ENCODE results near the gene ELP2. TPM values are rescaled to one million over a fixed set of nuclear protein-coding genes. Genes with fewer than 3 reads are reported as not detected.

ELP2 gene
- total and polyA plus RNA-seq, 2 experiments from 2014 or later = 54.3 to 63.8 TPM

DNA sequence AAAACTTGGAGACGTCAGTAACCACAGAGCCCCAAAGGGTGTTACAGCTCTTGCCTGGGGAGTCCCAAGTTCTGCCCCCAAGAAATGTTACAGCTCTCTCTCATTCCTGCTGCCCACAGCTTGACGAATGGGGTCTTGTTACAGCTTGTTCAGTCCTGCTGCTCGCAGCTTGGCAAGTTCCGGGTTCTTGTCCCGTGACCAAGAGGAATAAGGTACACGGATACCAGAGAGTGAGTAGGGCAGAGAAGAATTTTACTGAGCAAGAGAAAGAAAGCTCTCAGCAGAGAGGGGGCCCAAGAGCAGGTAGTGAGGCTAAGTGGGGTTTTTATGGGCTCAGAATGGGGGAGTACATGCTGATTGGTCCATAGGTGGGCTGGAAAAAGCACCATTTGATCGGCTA is 27.8 kb upstream of the ELP2 start:
- Histone ChIP-seq H3K27me3 (no peaks in the 10 kb centered on the region), H3K4me3 (no peak overlapping the region), H3K9me2 (replicated peaks; ENCODE audit: insufficient read depth) (no peaks in the 10 kb centered on the region), H3K4me2 (no peak overlapping the region), H3K36me3 (replicated peaks; ENCODE audit: insufficient read depth, low read depth) (no peaks in the 10 kb centered on the region), H3K4me1 (ENCODE audit: insufficient read depth) (no peaks in the 10 kb centered on the region), H3K9me3 (ENCODE audit: low read depth) (no peaks in the 10 kb centered on the region), H3K79me2 (no peaks in the 10 kb centered on the region), H4K20me1 (ENCODE audit: insufficient read depth, poor library complexity, severe bottlenecking) (no peaks in the 10 kb centered on the region), H3K27ac (no peak overlapping the region), H2AFZ (no peak overlapping the region)
- 89% methylated on average over 7 of the region's 7 CpGs for WGBS (ENCODE audit: low lambda C conversion rate, missing lambda C conversion rate)
- TF ChIP-seq, protein P1, sequence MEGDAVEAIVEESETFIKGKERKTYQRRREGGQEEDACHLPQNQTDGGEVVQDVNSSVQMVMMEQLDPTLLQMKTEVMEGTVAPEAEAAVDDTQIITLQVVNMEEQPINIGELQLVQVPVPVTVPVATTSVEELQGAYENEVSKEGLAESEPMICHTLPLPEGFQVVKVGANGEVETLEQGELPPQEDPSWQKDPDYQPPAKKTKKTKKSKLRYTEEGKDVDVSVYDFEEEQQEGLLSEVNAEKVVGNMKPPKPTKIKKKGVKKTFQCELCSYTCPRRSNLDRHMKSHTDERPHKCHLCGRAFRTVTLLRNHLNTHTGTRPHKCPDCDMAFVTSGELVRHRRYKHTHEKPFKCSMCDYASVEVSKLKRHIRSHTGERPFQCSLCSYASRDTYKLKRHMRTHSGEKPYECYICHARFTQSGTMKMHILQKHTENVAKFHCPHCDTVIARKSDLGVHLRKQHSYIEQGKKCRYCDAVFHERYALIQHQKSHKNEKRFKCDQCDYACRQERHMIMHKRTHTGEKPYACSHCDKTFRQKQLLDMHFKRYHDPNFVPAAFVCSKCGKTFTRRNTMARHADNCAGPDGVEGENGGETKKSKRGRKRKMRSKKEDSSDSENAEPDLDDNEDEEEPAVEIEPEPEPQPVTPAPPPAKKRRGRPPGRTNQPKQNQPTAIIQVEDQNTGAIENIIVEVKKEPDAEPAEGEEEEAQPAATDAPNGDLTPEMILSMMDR (IDR thresholded peaks at IDR 0.05; ENCODE audit: poor library complexity) = no peak
- TF ChIP-seq EZH2phosphoT487 (IDR thresholded peaks at IDR 0.05; ENCODE audit: low read depth, severe bottlenecking, unreplicated experiment) = no peak
- no peak for TF ChIP-seq EZH2 (IDR thresholded peaks at IDR 0.05; ENCODE audit: borderline replicate concordance)
- DNase-seq (ENCODE audit: low spot score) = no peak

DNA sequence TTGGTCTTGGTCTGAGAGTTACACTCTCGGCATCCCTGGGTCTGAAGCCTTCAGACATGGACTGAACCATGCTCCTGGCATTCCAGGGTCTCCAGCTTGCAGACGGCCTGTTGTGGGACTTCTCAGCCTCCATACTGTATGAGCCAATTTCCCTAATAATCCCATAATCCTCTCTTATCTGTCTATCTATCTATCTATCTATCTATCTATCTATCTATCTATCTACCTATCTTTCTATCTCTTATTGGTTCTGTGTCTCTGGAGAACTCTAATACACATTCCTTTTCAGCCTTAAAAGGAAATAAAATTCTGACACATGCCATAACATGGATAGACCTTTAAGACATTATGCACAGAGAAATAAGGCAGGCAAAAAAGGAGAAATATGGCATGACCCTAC is 24.9 kb upstream of the ELP2 start:
- WGBS (ENCODE audit: low lambda C conversion rate, missing lambda C conversion rate) = 79% methylated on average over 2 of the region's 2 CpGs
- no peaks in the 10 kb centered on the region for H3K9me2 ChIP-seq (replicated peaks; ENCODE audit: insufficient read depth)
- TF ChIP-seq, protein P1 (IDR thresholded peaks at IDR 0.05; ENCODE audit: poor library complexity) = no peak
- no peak for TF ChIP-seq EZH2 (IDR thresholded peaks at IDR 0.05; ENCODE audit: borderline replicate concordance)
- TF ChIP-seq EZH2phosphoT487 (IDR thresholded peaks at IDR 0.05; ENCODE audit: low read depth, severe bottlenecking, unreplicated experiment) = no peak

DNA sequence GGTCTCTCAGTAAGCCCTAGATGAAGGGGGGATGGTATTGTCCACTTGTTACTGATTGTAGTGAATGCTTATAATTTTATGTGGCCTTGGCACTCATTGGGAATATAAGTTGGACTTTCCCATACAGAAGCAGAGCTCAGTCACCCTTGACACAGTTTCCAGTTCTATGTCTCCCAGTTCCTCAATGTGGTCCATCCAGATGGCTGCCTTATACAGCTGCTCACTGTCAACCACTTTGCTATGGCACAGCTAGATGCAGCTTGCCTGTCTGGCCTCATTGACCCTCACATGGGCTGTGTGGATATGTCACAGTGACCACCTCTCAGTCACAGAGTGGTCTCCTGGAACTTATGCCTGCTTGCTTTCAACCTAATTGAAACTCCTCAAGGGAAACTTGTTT is 22.2 kb upstream of the ELP2 start:
- H4K20me1 ChIP-seq (ENCODE audit: insufficient read depth, poor library complexity, severe bottlenecking) = no peaks in the 10 kb centered on the region
- H3K27ac ChIP-seq = no peak overlapping the region
- H3K9me3 ChIP-seq (ENCODE audit: low read depth) = no peaks in the 10 kb centered on the region
- H3K4me3 ChIP-seq = no peak overlapping the region
- no peak overlapping the region for H3K4me2 ChIP-seq
- H3K9me2 ChIP-seq (replicated peaks; ENCODE audit: insufficient read depth) = no peaks in the 10 kb centered on the region
- H3K36me3 ChIP-seq (replicated peaks; ENCODE audit: insufficient read depth, low read depth) = no peaks in the 10 kb centered on the region
- TF ChIP-seq, protein P1 (IDR thresholded peaks at IDR 0.05; ENCODE audit: poor library complexity) = no peak
- no peak for TF ChIP-seq EZH2phosphoT487 (IDR thresholded peaks at IDR 0.05; ENCODE audit: low read depth, severe bottlenecking, unreplicated experiment)
- TF ChIP-seq EZH2 (IDR thresholded peaks at IDR 0.05; ENCODE audit: borderline replicate concordance) = no peak
- no peaks in the 10 kb centered on the region for H3K4me1 ChIP-seq (ENCODE audit: insufficient read depth)
- no peak for DNase-seq (ENCODE audit: low spot score)
- no peaks in the 10 kb centered on the region for H3K27me3 ChIP-seq
- H3K79me2 ChIP-seq = no peaks in the 10 kb centered on the region
- H2AFZ ChIP-seq = no peak overlapping the region

More for the DNA sequence above, 24.9 kb upstream of the ELP2 start:
- no peaks in the 10 kb centered on the region for H3K36me3 ChIP-seq (replicated peaks; ENCODE audit: insufficient read depth, low read depth)
- no peak overlapping the region for H3K4me2 ChIP-seq
- H3K4me1 ChIP-seq (ENCODE audit: insufficient read depth) = no peaks in the 10 kb centered on the region
- no peak overlapping the region for H2AFZ ChIP-seq
- H3K27ac ChIP-seq = no peak overlapping the region
- H3K27me3 ChIP-seq = no peaks in the 10 kb centered on the region
- H3K79me2 ChIP-seq = no peaks in the 10 kb centered on the region
- no peak for DNase-seq (ENCODE audit: low spot score)
- H4K20me1 ChIP-seq (ENCODE audit: insufficient read depth, poor library complexity, severe bottlenecking) = no peaks in the 10 kb centered on the region
- no peaks in the 10 kb centered on the region for H3K9me3 ChIP-seq (ENCODE audit: low read depth)
- H3K4me3 ChIP-seq = no peak overlapping the region

DNA sequence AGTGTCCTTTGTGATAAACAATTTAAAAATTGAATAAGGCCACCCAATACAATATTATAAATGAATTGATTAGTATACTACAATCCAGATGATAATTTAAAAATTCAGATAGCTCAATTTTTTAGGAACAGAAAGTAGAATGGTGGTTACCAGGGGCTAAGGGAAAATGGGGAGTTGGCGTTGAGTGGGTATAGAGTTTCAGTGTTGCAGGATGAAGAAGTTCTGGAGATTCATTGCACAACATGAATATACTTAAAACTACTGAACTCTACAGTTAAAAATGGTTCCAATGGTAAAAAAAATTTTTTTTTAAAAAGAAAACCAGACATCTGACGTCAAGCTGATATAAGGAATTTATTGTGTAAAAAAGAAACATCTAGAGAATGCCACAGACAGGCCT is 21.5 kb upstream of the ELP2 start:
- Histone ChIP-seq H3K4me3 (no peak overlapping the region), H3K27me3 (no peaks in the 10 kb centered on the region), H2AFZ (no peak overlapping the region), H3K79me2 (no peaks in the 10 kb centered on the region), H3K4me2 (no peak overlapping the region), H3K9me3 (ENCODE audit: low read depth) (no peaks in the 10 kb centered on the region), H3K36me3 (replicated peaks; ENCODE audit: insufficient read depth, low read depth) (no peaks in the 10 kb centered on the region), H3K27ac (no peak overlapping the region), H4K20me1 (ENCODE audit: insufficient read depth, poor library complexity, severe bottlenecking) (no peaks in the 10 kb centered on the region), H3K4me1 (ENCODE audit: insufficient read depth) (no peaks in the 10 kb centered on the region), H3K9me2 (replicated peaks; ENCODE audit: insufficient read depth) (no peaks in the 10 kb centered on the region)
- no peak for TF ChIP-seq EZH2 (IDR thresholded peaks at IDR 0.05; ENCODE audit: borderline replicate concordance)
- no peak for TF ChIP-seq EZH2phosphoT487 (IDR thresholded peaks at IDR 0.05; ENCODE audit: low read depth, severe bottlenecking, unreplicated experiment)
- TF ChIP-seq, protein P1 (IDR thresholded peaks at IDR 0.05; ENCODE audit: poor library complexity) = no peak
- WGBS (ENCODE audit: low lambda C conversion rate, missing lambda C conversion rate) = 48% methylated on average over 2 of the region's 2 CpGs
- DNase-seq (ENCODE audit: low spot score) = no peak

Measured in hepatocyte (in vitro differentiated cells).